Neural cell (in vitro differentiated cells): ENCODE measurements around the gene FCHSD1.

Experiments used
- EZH2 ChIP-seq: fragments of 200-600, 300-800 bp; shearing (Covaris generic), sonication (generic); IDR thresholded peaks from 2 replicates; pipeline ENCODE4 v1.6.1; 2014; ENCODE audit warnings: antibody characterized with exemption, low read length, borderline replicate concordance, mild to moderate bottlenecking; ENCODE audit not compliant: insufficient read depth, poor library complexity, severe bottlenecking
- POLR2AphosphoS5 ChIP-seq: IDR thresholded peaks from 2 replicates; pipeline ENCODE4 v1.6.1; 2012
- SMC3 ChIP-seq: fragments of 450-650 bp; conservative IDR thresholded peaks from 2 replicates; pipeline ENCODE4 v1.6.1; 2014; ENCODE audit warnings: antibody characterized with exemption, mild to moderate bottlenecking, moderate library complexity; ENCODE audit not compliant: poor library complexity
- TF ChIP-seq, protein P1 (sequence below): IDR thresholded peaks from 2 replicates; pipeline ENCODE4 v1.6.1; 2012; ENCODE audit warnings: borderline replicate concordance
- TF ChIP-seq, protein P2 (sequence below): fragments of 450-650 bp; IDR thresholded peaks from 2 replicates; pipeline ENCODE4 v1.5.1; 2014; ENCODE audit warnings: antibody characterized with exemption, mild to moderate bottlenecking, moderate library complexity; ENCODE audit not compliant: poor library complexity, severe bottlenecking

DNA sequence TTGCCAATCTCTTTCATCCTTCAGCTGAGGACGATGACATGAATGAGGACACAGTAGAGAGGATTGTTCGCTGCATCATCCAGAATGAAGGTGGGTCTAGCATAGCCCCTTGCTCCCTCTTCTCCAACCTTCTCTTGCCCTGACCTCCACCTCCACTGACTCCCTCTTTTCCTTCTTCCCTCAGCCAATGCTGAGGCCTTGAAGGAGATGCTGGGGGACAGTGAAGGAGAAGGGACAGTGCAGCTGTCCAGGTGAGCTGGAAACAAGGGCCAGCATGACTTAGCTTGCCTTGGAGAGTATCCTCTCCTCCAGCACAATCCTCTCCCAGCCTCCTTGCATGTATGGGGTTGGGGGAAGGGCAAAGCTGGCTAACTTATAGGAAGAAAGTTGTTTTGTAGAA lies 12.4 kb downstream of the FCHSD1 start:
- TF ChIP-seq, protein P1, sequence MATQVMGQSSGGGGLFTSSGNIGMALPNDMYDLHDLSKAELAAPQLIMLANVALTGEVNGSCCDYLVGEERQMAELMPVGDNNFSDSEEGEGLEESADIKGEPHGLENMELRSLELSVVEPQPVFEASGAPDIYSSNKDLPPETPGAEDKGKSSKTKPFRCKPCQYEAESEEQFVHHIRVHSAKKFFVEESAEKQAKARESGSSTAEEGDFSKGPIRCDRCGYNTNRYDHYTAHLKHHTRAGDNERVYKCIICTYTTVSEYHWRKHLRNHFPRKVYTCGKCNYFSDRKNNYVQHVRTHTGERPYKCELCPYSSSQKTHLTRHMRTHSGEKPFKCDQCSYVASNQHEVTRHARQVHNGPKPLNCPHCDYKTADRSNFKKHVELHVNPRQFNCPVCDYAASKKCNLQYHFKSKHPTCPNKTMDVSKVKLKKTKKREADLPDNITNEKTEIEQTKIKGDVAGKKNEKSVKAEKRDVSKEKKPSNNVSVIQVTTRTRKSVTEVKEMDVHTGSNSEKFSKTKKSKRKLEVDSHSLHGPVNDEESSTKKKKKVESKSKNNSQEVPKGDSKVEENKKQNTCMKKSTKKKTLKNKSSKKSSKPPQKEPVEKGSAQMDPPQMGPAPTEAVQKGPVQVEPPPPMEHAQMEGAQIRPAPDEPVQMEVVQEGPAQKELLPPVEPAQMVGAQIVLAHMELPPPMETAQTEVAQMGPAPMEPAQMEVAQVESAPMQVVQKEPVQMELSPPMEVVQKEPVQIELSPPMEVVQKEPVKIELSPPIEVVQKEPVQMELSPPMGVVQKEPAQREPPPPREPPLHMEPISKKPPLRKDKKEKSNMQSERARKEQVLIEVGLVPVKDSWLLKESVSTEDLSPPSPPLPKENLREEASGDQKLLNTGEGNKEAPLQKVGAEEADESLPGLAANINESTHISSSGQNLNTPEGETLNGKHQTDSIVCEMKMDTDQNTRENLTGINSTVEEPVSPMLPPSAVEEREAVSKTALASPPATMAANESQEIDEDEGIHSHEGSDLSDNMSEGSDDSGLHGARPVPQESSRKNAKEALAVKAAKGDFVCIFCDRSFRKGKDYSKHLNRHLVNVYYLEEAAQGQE: no peak
- TF ChIP-seq, protein P2, sequence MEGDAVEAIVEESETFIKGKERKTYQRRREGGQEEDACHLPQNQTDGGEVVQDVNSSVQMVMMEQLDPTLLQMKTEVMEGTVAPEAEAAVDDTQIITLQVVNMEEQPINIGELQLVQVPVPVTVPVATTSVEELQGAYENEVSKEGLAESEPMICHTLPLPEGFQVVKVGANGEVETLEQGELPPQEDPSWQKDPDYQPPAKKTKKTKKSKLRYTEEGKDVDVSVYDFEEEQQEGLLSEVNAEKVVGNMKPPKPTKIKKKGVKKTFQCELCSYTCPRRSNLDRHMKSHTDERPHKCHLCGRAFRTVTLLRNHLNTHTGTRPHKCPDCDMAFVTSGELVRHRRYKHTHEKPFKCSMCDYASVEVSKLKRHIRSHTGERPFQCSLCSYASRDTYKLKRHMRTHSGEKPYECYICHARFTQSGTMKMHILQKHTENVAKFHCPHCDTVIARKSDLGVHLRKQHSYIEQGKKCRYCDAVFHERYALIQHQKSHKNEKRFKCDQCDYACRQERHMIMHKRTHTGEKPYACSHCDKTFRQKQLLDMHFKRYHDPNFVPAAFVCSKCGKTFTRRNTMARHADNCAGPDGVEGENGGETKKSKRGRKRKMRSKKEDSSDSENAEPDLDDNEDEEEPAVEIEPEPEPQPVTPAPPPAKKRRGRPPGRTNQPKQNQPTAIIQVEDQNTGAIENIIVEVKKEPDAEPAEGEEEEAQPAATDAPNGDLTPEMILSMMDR: no peak
- no peak for TF ChIP-seq SMC3
- TF ChIP-seq EZH2: no peak
- no peak for TF ChIP-seq POLR2AphosphoS5
